Measurements from ENCODE around the gene CHMP4A.

CHMP4A gene

GRCh38 chr14:24186831-24187538 is 26.3 kb downstream of the CHMP4A start:
- H3K27ac Mint-ChIP-seq: peak overlapping the region; percentile 60
- peaks cover 46% of the 10 kb centered on the region for H3K4me1 Mint-ChIP-seq (ENCODE audit: low read depth)
- H3K36me3 Mint-ChIP-seq (ENCODE audit: low read depth): peaks cover 90% of the 10 kb centered on the region
- peak overlapping the region; percentile 94 for H3K4me3 Mint-ChIP-seq
- no peak for DNase-seq
- no peaks in the 10 kb centered on the region for H3K9me3 Mint-ChIP-seq
- H3K27me3 Mint-ChIP-seq: no peaks in the 10 kb centered on the region

- Mint-ChIP-seq H3K27ac (peak overlapping the region; percentile 50), H3K9me3 (no peaks in the 10 kb centered on the region)
Observed at GRCh38 chr14:24185741-24186140, 27.5 kb downstream of the CHMP4A start.

GRCh38 chr14:24185026-24185425 is 28.3 kb downstream of the CHMP4A start:
- Mint-ChIP-seq H3K27me3 (no peaks in the 10 kb centered on the region), H3K4me1 (ENCODE audit: low read depth) (peaks cover 33% of the 10 kb centered on the region), H3K36me3 (ENCODE audit: low read depth) (peaks cover 94% of the 10 kb centered on the region), H3K4me3 (no peak overlapping the region), H3K9me3 (no peaks in the 10 kb centered on the region), H3K27ac (peak overlapping the region; percentile 71)
- DNase-seq: no peak

More at GRCh38 chr14:24185741-24186140, 27.5 kb downstream of the CHMP4A start:
- peaks cover 92% of the 10 kb centered on the region for H3K36me3 Mint-ChIP-seq (ENCODE audit: low read depth)
- H3K27me3 Mint-ChIP-seq: no peaks in the 10 kb centered on the region
- no peak for DNase-seq
- H3K4me3 Mint-ChIP-seq: no peak overlapping the region
- peaks cover 37% of the 10 kb centered on the region for H3K4me1 Mint-ChIP-seq (ENCODE audit: low read depth)

GRCh38 chr14:24184104-24184970 is 29.0 kb downstream of the CHMP4A start:
- peaks cover 29% of the 10 kb centered on the region for H3K4me1 Mint-ChIP-seq (ENCODE audit: low read depth)
- H3K27me3 Mint-ChIP-seq: no peaks in the 10 kb centered on the region
- peaks cover 95% of the 10 kb centered on the region for H3K36me3 Mint-ChIP-seq (ENCODE audit: low read depth)
- H3K27ac Mint-ChIP-seq: no peak overlapping the region
- no peak for DNase-seq
- H3K9me3 Mint-ChIP-seq: no peaks in the 10 kb centered on the region
- H3K4me3 Mint-ChIP-seq: no peak overlapping the region

- Mint-ChIP-seq H3K4me1 (ENCODE audit: low read depth) (peaks cover 26% of the 10 kb centered on the region), H3K36me3 (ENCODE audit: low read depth) (peaks cover 98% of the 10 kb centered on the region), H3K27ac (no peak overlapping the region), H3K27me3 (no peaks in the 10 kb centered on the region), H3K9me3 (no peaks in the 10 kb centered on the region), H3K4me3 (no peak overlapping the region)
- DNase-seq: no peak
Observed at GRCh38 chr14:24183014-24183481, 30.2 kb downstream of the CHMP4A start.

GRCh38 chr14:24182110-24182882 is 31.0 kb downstream of the CHMP4A start:
- no peaks in the 10 kb centered on the region for H3K27me3 Mint-ChIP-seq
- no peak overlapping the region for H3K4me3 Mint-ChIP-seq
- H3K4me1 Mint-ChIP-seq (ENCODE audit: low read depth): peaks cover 18% of the 10 kb centered on the region
- H3K36me3 Mint-ChIP-seq (ENCODE audit: low read depth): peaks cover 99% of the 10 kb centered on the region
- H3K27ac Mint-ChIP-seq: peak overlapping the region; percentile 53
- no peaks in the 10 kb centered on the region for H3K9me3 Mint-ChIP-seq
- DNase-seq: no peak

- no peak overlapping the region for H3K4me3 Mint-ChIP-seq
- H3K9me3 Mint-ChIP-seq: no peaks in the 10 kb centered on the region
- H3K27me3 Mint-ChIP-seq: no peaks in the 10 kb centered on the region
- DNase-seq: no peak
- peaks cover 98% of the 10 kb centered on the region for H3K36me3 Mint-ChIP-seq (ENCODE audit: low read depth)
- peak overlapping the region; percentile 53 for H3K27ac Mint-ChIP-seq
- peaks cover 12% of the 10 kb centered on the region for H3K4me1 Mint-ChIP-seq (ENCODE audit: low read depth)
Observed at GRCh38 chr14:24181371-24182077, 31.8 kb downstream of the CHMP4A start.

- Mint-ChIP-seq H3K36me3 (ENCODE audit: low read depth) (peaks cover 92% of the 10 kb centered on the region), H3K27ac (peak overlapping the region; percentile 76), H3K4me1 (ENCODE audit: low read depth) (peaks cover 4% of the 10 kb centered on the region), H3K9me3 (no peaks in the 10 kb centered on the region), H3K27me3 (no peaks in the 10 kb centered on the region), H3K4me3 (no peak overlapping the region)
- DNase-seq: no peak
Observed at GRCh38 chr14:24179961-24180796, 33.1 kb downstream of the CHMP4A start.

- Mint-ChIP-seq H3K9me3 (no peaks in the 10 kb centered on the region), H3K27me3 (no peaks in the 10 kb centered on the region), H3K4me1 (ENCODE audit: low read depth) (peaks cover 3% of the 10 kb centered on the region), H3K4me3 (no peak overlapping the region), H3K27ac (peak overlapping the region; percentile 76), H3K36me3 (ENCODE audit: low read depth) (peaks cover 91% of the 10 kb centered on the region)
- peak; percentile 32 for DNase-seq
Observed at GRCh38 chr14:24179294-24179960, 33.9 kb downstream of the CHMP4A start.

GRCh38 chr14:24178399-24179178 is 34.7 kb downstream of the CHMP4A start:
- peak; percentile 33 for DNase-seq
- Mint-ChIP-seq H3K27me3 (no peaks in the 10 kb centered on the region), H3K4me1 (ENCODE audit: low read depth) (peaks cover 3% of the 10 kb centered on the region), H3K4me3 (no peak overlapping the region), H3K27ac (peak overlapping the region; percentile 76), H3K36me3 (ENCODE audit: low read depth) (peaks cover 84% of the 10 kb centered on the region), H3K9me3 (no peaks in the 10 kb centered on the region)

- Mint-ChIP-seq H3K36me3 (ENCODE audit: low read depth) (peaks cover 84% of the 10 kb centered on the region), H3K4me3 (no peak overlapping the region), H3K27me3 (no peaks in the 10 kb centered on the region), H3K4me1 (ENCODE audit: low read depth) (peaks cover 3% of the 10 kb centered on the region), H3K9me3 (no peaks in the 10 kb centered on the region), H3K27ac (no peak overlapping the region)
- DNase-seq: peak; percentile 35
Observed at GRCh38 chr14:24177891-24178290, 35.4 kb downstream of the CHMP4A start.

- Mint-ChIP-seq H3K27me3 (no peaks in the 10 kb centered on the region), H3K27ac (peak overlapping the region; percentile 35), H3K36me3 (ENCODE audit: low read depth) (peaks cover 83% of the 10 kb centered on the region), H3K9me3 (no peaks in the 10 kb centered on the region), H3K4me1 (ENCODE audit: low read depth) (peaks cover 3% of the 10 kb centered on the region), H3K4me3 (no peak overlapping the region)
- DNase-seq: no peak
Observed at GRCh38 chr14:24177041-24177825, 36.1 kb downstream of the CHMP4A start.
